Heart left ventricle (tissue), 13 donors: Measurements from ENCODE around the gene AHSG.
A peak's percentile ranks its signal among the peaks of the same experiment; 100 is the strongest.

Experiments
- CTCF ChIP-seq, 12 donors: fragments of 200-600 bp; sonication (generic) in 4 of 12; IDR thresholded peaks; one replicate each; pipeline versions ENCODE4 v1.5.0 to v1.8.0; 2018 to 2022; ENCODE audit warnings: antibody characterized with exemption in 12 of 12, mild to moderate bottlenecking in 5 of 12
- POLR2A ChIP-seq, 2 donors: fragments of 450-650 bp; IDR thresholded peaks; one replicate each; pipeline ENCODE4 v1.6.1; 2017; ENCODE audit warnings: antibody characterized with exemption in 2 of 2, mild to moderate bottlenecking in 2 of 2, moderate library complexity in 2 of 2
- donor health status: ischemic (EF 13 %, LVEDD 7.1; RV severe dilation, severe dysfunction).
- donor health status: DM: no; HTN: yes; CAD: no.
- donor health status: DM: no; HTN: no; CAD: no.
- donor health status: ischemic (EF 25% LVEDD 6.9; RV normal size, moderate dysfunction).
- donor health status: ischemic (EF 25% LVEDD 5.7; RV mildly dilated, moderate dysfunction).
- donor health status: ischemic (EF 35%, LVEDD 5.7; RV mildly dilated, moderate dysfunction).
- donor health status: nonischemic (EF 11% LVEDD 7.7; RV severe dilation, severe dysfunction).
- donor health status: DM: yes; HTN: yes; CAD: no.
- donor health status: PGD.
- donor health status: ischemic (EF 29% LVEDD 5.4; RV normal size, mild dysfunction).
- donor health status: nonischemic (EF 23%, LVEDD 6.1; RV moderate dilation, normal function).

- TF ChIP-seq CTCF (IDR thresholded peaks at IDR 0.05): no peak
- TF ChIP-seq POLR2A (IDR thresholded peaks at IDR 0.05): peak; percentile 82 to 95
These were observed 45.6 kb upstream of the AHSG start, which contains the start of gene TBCCD1 for GRCh38 chr3:186567072-186567921.
